ENCODE measurements around the gene RTN4.
"Not testable (repeated sequence)": the region's sequence is repeated elsewhere in the genome, so short reads cannot be mapped to it uniquely, and the experiment has no call there.

The RTN4 gene

DNA sequence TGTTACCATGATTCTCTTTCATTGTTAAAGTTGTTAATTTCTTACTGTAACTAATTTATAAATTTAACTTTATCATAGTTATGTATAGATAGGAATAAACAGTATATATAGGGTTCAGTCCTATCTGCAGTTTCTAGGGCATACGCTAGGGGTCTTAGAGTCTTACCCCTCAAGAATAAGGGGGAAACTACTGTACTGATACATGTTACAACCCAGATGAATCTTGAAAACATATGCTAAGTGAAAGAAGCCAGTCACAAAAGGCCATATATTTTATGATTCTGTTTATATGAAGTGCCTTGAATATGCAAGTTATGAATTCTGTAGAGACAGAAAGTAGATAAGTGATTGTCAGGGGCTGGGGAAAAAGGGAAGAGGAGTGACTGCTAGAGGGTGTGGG lies 52.4 kb downstream of the RTN4 start:
- no peak overlapping the region for H3K4me3 ChIP-seq (ENCODE audit: low read depth, low read length)
- TF ChIP-seq CTCF (IDR thresholded peaks at IDR 0.05; ENCODE audit: borderline replicate concordance, insufficient read depth, low read depth, low read length) = no peak

- no peak overlapping the region for H3K4me3 ChIP-seq (ENCODE audit: low read depth, low read length)
- no peak for TF ChIP-seq CTCF (IDR thresholded peaks at IDR 0.05; ENCODE audit: borderline replicate concordance, insufficient read depth, low read depth, low read length)
Observed at GRCh38 chr2:54995553-54995952, 54.7 kb downstream of the RTN4 start.

- H3K4me3 ChIP-seq (ENCODE audit: low read depth, low read length) = not testable (repeated sequence)
Observed at GRCh38 chr2:54990694-54991093, 59.6 kb downstream of the RTN4 start.

GRCh38 chr2:54988612-54989011 lies 61.6 kb downstream of the RTN4 start:
- TF ChIP-seq CTCF (IDR thresholded peaks at IDR 0.05; ENCODE audit: borderline replicate concordance, insufficient read depth, low read depth, low read length) = no peak
- no peak overlapping the region for H3K4me3 ChIP-seq (ENCODE audit: low read depth, low read length)

GRCh38 chr2:54986264-54986663 lies 64.0 kb downstream of the RTN4 start:
- TF ChIP-seq CTCF (IDR thresholded peaks at IDR 0.05; ENCODE audit: borderline replicate concordance, insufficient read depth, low read depth, low read length) = no peak
- no peak overlapping the region for H3K4me3 ChIP-seq (ENCODE audit: low read depth, low read length)

- no peak for TF ChIP-seq CTCF (IDR thresholded peaks at IDR 0.05; ENCODE audit: borderline replicate concordance, insufficient read depth, low read depth, low read length)
Observed at GRCh38 chr2:54984476-54984875, 65.8 kb downstream of the RTN4 start.

GRCh38 chr2:54983345-54984220 lies 66.7 kb downstream of the RTN4 start:
- H3K4me3 ChIP-seq (ENCODE audit: low read depth, low read length) = no peak overlapping the region
- TF ChIP-seq CTCF (IDR thresholded peaks at IDR 0.05; ENCODE audit: borderline replicate concordance, insufficient read depth, low read depth, low read length) = no peak

More at GRCh38 chr2:54984476-54984875, 65.8 kb downstream of the RTN4 start:
- no peak overlapping the region for H3K4me3 ChIP-seq (ENCODE audit: low read depth, low read length)

All from GM12875 (cell line).